NCI-H345 treated with DMSO at 0.1 percent for 48 hours (cell line): ENCODE measurements around the gene GID8.

Experiments used
- DNase-seq: peaks from one replicate; lab custom pipeline; 2025; ENCODE audit not compliant: unreplicated experiment; lab: John Stamatoyannopoulos, UW

Gene GID8

GRCh38 chr20:62938105-62938888 lies at the start of gene GID8:
GID8 (plus strand) TSS chr20:62938147; CDS start chr20:62941503, 3,356 bp downstream.
- DNase-seq: no peak

GRCh38 chr20:62888406-62888805 lies 49.5 kb upstream of the GID8 start:
- no peak for DNase-seq

- DNase-seq: no peak
These were observed 49.0 kb upstream of the GID8 start for GRCh38 chr20:62888910-62889309.

- DNase-seq: no peak
These were observed 48.5 kb upstream of the GID8 start for GRCh38 chr20:62889411-62889810.

GRCh38 chr20:62889871-62890270 lies 48.1 kb upstream of the GID8 start:
- DNase-seq: no peak

GRCh38 chr20:62890444-62890843 lies 47.5 kb upstream of the GID8 start:
- no peak for DNase-seq

GRCh38 chr20:62891111-62891510 lies 46.8 kb upstream of the GID8 start:
- DNase-seq: no peak

- no peak for DNase-seq
These were observed 45.3 kb upstream of the GID8 start for GRCh38 chr20:62892348-62893304.

- no peak for DNase-seq
These were observed 44.2 kb upstream of the GID8 start for GRCh38 chr20:62893700-62894099.

GRCh38 chr20:62894261-62894660 lies 43.7 kb upstream of the GID8 start:
- DNase-seq: no peak

GRCh38 chr20:62895539-62895938 lies 42.4 kb upstream of the GID8 start:
- DNase-seq: no peak

- peak; percentile 63 for DNase-seq
These were observed 41.4 kb upstream of the GID8 start for GRCh38 chr20:62896526-62896925.

GRCh38 chr20:62897666-62898065 lies 40.3 kb upstream of the GID8 start:
- DNase-seq: no peak

GRCh38 chr20:62898093-62898964 lies 39.6 kb upstream of the GID8 start:
- no peak for DNase-seq

GRCh38 chr20:62898970-62899632 lies 38.8 kb upstream of the GID8 start:
- peak; percentile 23 for DNase-seq

- peak; percentile 44 for DNase-seq
These were observed 38.3 kb upstream of the GID8 start for GRCh38 chr20:62899633-62900051.

GRCh38 chr20:62900052-62900691 lies 37.8 kb upstream of the GID8 start:
- peak; percentile 75 for DNase-seq

- peak; percentile 53 for DNase-seq
These were observed 37.0 kb upstream of the GID8 start for GRCh38 chr20:62900692-62901584.

GRCh38 chr20:62901891-62902290 lies 36.1 kb upstream of the GID8 start:
- no peak for DNase-seq
